Activated CD8-positive, alpha-beta memory T cell treated with anti-CD3 and anti-CD28 coated beads, Interleukin-2, amount 10 ng/mL, durations not matched to agents 7 days and 5 days (primary cell): ENCODE measurements around the gene PAGE4. TPM values are rescaled to one million over a fixed set of nuclear protein-coding genes. Genes with fewer than 3 reads are reported as not detected.

Source experiments
- ATAC-seq: fragments of 150-1000 bp; cut with Tn5 transposase; one replicate; pipeline ENCODE4 v1.10.0; 2021; ENCODE audit warnings: moderate library complexity
- CTCF ChIA-PET: fragments of 350-600 bp; sonication (Branson Sonifier 250); formaldehyde crosslinking; loops from one replicate; lab custom pipeline; 2021; ENCODE audit warnings: antibody characterized with exemption; lab: Charles Lee
- DNase-seq: peaks from one replicate; pipeline ENCODE4 v3.0.0-alpha.2; 2020
- H3K27ac Mint-ChIP-seq: one replicate; pipeline ENCODE4 v1.8.0; 2021; ENCODE audit warnings: mild to moderate bottlenecking, mixed read lengths
- H3K27me3 Mint-ChIP-seq: one replicate; pipeline ENCODE4 v1.8.0; 2021; ENCODE audit warnings: mixed read lengths
- H3K36me3 Mint-ChIP-seq: one replicate; pipeline ENCODE4 v1.8.0; 2021; ENCODE audit warnings: mild to moderate bottlenecking, mixed read lengths
- H3K4me1 Mint-ChIP-seq: one replicate; pipeline ENCODE4 v1.8.0; 2021; ENCODE audit warnings: mixed read lengths
- H3K4me3 Mint-ChIP-seq: one replicate; pipeline ENCODE4 v1.8.0; 2021; ENCODE audit warnings: mild to moderate bottlenecking, moderate library complexity, mixed read lengths
- H3K9me3 Mint-ChIP-seq: one replicate; pipeline ENCODE4 v1.8.0; 2022; ENCODE audit warnings: low read depth, mixed read lengths
- total RNA-seq, 2 experiments: library from RNA; stranded (reverse); gene quantifications; one replicate each; pipeline ENCODE4 v1.2.3, GENCODE V29; 2021

Gene PAGE4
- total RNA-seq, result not detected

DNA sequence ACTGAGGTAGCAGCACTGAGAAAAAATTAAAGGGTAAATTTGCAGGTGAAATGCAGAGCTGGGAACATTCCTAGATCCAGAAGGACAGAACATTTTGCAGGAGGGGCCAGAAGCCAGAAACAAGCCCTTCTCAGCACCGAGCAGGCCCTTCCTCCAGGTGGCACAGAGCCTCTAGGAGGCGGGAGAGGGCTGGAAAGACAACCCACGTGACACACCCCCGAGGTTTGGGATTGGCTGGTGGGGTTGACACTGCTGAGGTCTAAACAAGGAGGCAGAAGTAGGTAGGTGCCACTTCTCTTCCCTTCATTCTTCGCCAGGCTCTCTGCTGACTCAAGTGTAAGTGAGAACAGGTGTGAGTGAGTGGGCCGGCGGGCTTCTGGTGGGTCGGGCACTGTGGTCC is at the start of gene PAGE4:
Gene PAGE4 (plus strand): TSS at position 288 of the 400 bp plus-strand sequence. CDS start 1,126 bp downstream, outside the sequence.
- ATAC-seq, result no peak

DNA sequence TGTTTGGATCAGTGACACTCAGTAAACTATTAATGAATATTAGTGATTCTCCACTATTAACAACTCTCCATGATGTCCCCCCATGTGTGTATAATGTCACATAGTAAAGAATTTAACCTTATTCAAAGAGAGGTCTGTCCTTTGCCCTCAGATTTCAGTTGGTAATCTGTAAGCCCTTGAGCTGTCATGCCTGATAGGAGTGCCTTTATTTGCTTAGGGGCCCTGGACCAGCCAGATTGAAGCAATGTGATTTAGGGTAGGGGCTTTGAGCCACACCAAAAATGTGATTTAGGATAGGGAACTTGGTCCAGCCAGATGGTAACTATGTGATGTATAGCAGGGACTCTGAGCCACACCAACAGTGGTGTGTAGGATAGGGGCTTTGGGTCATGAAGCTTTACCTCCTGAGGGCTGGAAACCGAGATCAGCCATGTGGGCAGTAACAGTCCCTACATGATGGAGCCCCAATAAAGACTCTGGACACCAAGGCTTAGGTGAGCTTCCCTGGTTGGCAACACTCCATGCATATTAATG is 44.3 kb upstream of the PAGE4 start:
- Mint-ChIP-seq H3K36me3 (no peaks in the 10 kb centered on the region), H3K4me3 (no peak overlapping the region), H3K9me3 (no peaks in the 10 kb centered on the region), H3K27ac (no peak overlapping the region), H3K27me3 (no peaks in the 10 kb centered on the region), H3K4me1 (no peaks in the 10 kb centered on the region)
- CTCF ChIA-PET, result no interaction called here
- ATAC-seq (no peak), DNase-seq (no peak)

More for the DNA sequence above, at the start of gene PAGE4:
- no peaks in the 10 kb centered on the region for H3K36me3 Mint-ChIP-seq
- no peak within 1 kb of the TSS for H3K4me3 Mint-ChIP-seq
- CTCF ChIA-PET, result no interaction called here
- H3K27ac Mint-ChIP-seq, result no peak within 1 kb of the TSS
- H3K27me3 Mint-ChIP-seq, result no peaks in the 10 kb centered on the region
- DNase-seq, result no peak
- no peaks in the 10 kb centered on the region for H3K9me3 Mint-ChIP-seq
- no peaks in the 10 kb centered on the region for H3K4me1 Mint-ChIP-seq

- H3K27ac Mint-ChIP-seq, result no peak overlapping the region
- CTCF ChIA-PET, result no interaction called here
- H3K4me1 Mint-ChIP-seq, result no peaks in the 10 kb centered on the region
- no peaks in the 10 kb centered on the region for H3K9me3 Mint-ChIP-seq
- H3K27me3 Mint-ChIP-seq, result no peaks in the 10 kb centered on the region
- no peak overlapping the region for H3K4me3 Mint-ChIP-seq
- H3K36me3 Mint-ChIP-seq, result no peaks in the 10 kb centered on the region
- no peak for ATAC-seq
- DNase-seq, result no peak
Measured at GRCh38 chrX:49792376-49792775, 36.7 kb upstream of the PAGE4 start.

DNA sequence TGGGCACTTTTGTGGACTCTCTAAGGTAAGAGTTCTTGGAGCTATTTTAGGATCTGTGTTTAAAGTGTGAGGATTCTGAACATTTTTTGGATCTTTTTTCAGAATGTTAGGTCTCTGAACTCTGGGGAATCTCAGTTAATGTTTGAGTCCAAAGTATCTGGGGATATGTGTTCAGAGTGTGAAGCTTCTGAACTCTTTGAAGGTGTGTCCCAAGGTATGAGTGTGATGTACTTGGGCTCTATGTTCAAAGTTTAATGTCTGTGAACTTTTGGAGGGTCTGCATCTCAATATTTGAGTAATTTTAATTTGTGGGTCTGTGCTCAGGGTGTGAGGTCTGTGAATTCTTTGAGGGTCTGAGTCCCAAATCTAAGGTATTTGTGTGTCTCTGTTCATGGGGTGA is 35.4 kb upstream of the PAGE4 start:
- Mint-ChIP-seq H3K9me3 (no peaks in the 10 kb centered on the region), H3K36me3 (no peaks in the 10 kb centered on the region), H3K4me3 (no peak overlapping the region), H3K27me3 (no peaks in the 10 kb centered on the region), H3K4me1 (no peaks in the 10 kb centered on the region), H3K27ac (no peak overlapping the region)
- DNase-seq (no peak), ATAC-seq (no peak)
- CTCF ChIA-PET, result no interaction called here

DNA sequence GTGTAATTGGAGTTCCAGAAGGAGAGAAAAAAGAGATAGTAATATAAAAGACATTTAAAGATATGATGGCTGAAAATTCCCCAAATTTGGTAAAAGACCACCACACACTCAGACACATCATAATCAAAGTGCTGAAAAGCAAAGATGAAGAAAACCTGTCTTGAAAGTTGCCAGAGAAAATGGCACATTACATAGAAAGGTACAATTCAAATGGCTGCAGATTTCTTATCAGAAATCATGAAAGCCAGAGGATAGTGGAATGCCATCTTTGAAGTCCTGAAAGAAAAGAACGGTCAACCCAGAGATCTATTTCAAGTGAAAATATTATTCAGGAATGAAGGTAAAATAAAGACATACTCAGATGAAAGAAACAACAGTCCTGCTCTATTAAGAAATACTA is 29.3 kb upstream of the PAGE4 start:
- DNase-seq (no peak), ATAC-seq (no peak)
- H3K4me1 Mint-ChIP-seq, result no peaks in the 10 kb centered on the region
- H3K4me3 Mint-ChIP-seq, result no peak overlapping the region
- no peaks in the 10 kb centered on the region for H3K9me3 Mint-ChIP-seq
- H3K36me3 Mint-ChIP-seq, result no peaks in the 10 kb centered on the region
- H3K27ac Mint-ChIP-seq, result no peak overlapping the region
- CTCF ChIA-PET, result no interaction called here
- H3K27me3 Mint-ChIP-seq, result peaks cover 2% of the 10 kb centered on the region

- H3K4me1 Mint-ChIP-seq, result no peaks in the 10 kb centered on the region
- no peak overlapping the region for H3K27ac Mint-ChIP-seq
- no peak for DNase-seq
- H3K27me3 Mint-ChIP-seq, result peaks cover 3% of the 10 kb centered on the region
- no peak overlapping the region for H3K4me3 Mint-ChIP-seq
- no peak for ATAC-seq
- H3K36me3 Mint-ChIP-seq, result no peaks in the 10 kb centered on the region
- CTCF ChIA-PET, result no interaction called here
- no peaks in the 10 kb centered on the region for H3K9me3 Mint-ChIP-seq
Measured at GRCh38 chrX:49809891-49810632, 19.0 kb upstream of the PAGE4 start.

GRCh38 chrX:49812177-49812576 is 16.9 kb upstream of the PAGE4 start:
- CTCF ChIA-PET, result no interaction called here
- Mint-ChIP-seq H3K36me3 (no peaks in the 10 kb centered on the region), H3K9me3 (no peaks in the 10 kb centered on the region), H3K27ac (no peak overlapping the region), H3K27me3 (no peaks in the 10 kb centered on the region), H3K4me3 (no peak overlapping the region), H3K4me1 (no peaks in the 10 kb centered on the region)
- DNase-seq (no peak), ATAC-seq (no peak)

DNA sequence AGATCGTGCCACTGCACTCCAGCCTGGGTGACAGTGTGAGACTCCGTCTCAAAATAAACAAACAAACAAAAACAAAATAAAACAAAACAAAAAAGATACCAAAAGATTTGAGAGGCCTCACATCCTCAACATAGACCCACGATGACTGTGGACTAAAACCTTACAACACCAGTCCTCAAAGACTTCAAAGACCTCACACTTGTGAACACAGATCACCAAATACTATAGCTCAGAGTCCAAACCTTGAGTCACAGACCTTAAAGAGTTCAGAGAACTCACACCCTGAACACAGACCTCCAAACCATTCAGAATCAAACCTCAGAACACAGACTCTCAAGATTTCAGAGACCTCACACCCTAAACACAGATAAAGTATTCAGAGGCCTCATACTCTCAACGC is 12.7 kb upstream of the PAGE4 start:
- CTCF ChIA-PET, result no interaction called here
- no peak overlapping the region for H3K4me3 Mint-ChIP-seq
- H3K27me3 Mint-ChIP-seq, result peaks cover 2% of the 10 kb centered on the region
- no peak for DNase-seq
- H3K27ac Mint-ChIP-seq, result no peak overlapping the region
- H3K36me3 Mint-ChIP-seq, result no peaks in the 10 kb centered on the region
- no peak for ATAC-seq
- H3K4me1 Mint-ChIP-seq, result no peaks in the 10 kb centered on the region
- H3K9me3 Mint-ChIP-seq, result no peaks in the 10 kb centered on the region

DNA sequence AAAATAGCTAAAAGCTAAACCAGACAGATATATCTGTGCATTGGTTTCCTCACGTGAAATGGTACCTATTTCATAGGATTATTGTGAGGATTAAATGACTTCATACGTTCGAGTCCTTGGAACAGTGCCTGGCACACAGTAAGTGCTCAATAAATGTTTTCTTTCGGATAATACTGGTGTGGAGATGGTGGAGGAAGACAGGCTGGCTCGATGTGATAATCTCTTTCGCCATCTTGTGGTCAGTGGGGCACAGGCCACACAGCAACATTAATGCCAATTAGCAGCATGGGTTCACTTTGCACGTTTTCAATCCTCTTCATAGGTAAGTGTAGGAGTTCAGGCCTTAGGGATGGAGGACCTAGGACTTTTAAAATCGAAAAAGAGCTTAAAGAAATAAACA is 9.3 kb downstream of the PAGE4 start:
- CTCF ChIA-PET, result interaction anchor here (0.6 to 1.4 kb wide), 3 partner anchors 40 to 77 kb away, joined by 3 to 4 read pairs (median 4); partner anchors contain the start of gene USP27X
- no peak for ATAC-seq
- DNase-seq, result no peak
- Mint-ChIP-seq H3K27ac (no peak overlapping the region), H3K9me3 (no peaks in the 10 kb centered on the region), H3K36me3 (no peaks in the 10 kb centered on the region), H3K27me3 (peaks cover 2% of the 10 kb centered on the region), H3K4me1 (no peaks in the 10 kb centered on the region), H3K4me3 (no peak overlapping the region)

- Mint-ChIP-seq H3K4me3 (no peak overlapping the region), H3K27ac (no peak overlapping the region), H3K9me3 (no peaks in the 10 kb centered on the region), H3K36me3 (no peaks in the 10 kb centered on the region), H3K4me1 (no peaks in the 10 kb centered on the region), H3K27me3 (peaks cover under 1% of the 10 kb centered on the region)
- DNase-seq (peak; percentile 44), ATAC-seq (no peak)
- CTCF ChIA-PET, result interaction anchor here (1.6 kb wide), 1 partner anchor 9 kb away, joined by 3 read pairs; no protein-coding TSS in a partner anchor
Measured at GRCh38 chrX:49840679-49841078, 11.6 kb downstream of the PAGE4 start.

DNA sequence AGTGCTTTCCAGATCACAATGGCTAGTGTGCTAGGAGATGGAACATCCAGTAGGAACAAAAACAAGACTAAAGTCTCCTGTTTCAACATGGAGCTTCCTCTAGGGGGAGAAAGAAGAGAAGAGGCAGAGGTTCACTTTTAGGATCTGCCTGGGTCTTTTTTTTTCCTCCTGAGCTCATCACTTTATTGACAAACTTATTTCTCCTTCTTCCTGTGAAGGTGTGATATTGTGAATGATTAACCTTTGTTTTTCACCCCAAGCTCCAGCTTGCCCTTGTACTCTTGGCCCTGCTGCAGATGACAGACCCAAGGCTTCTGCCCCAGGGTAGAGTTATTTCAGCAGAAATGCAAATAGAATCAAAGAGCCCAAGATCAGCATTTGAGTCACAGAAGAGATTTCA is 13.5 kb downstream of the PAGE4 start:
- Mint-ChIP-seq H3K4me3 (no peak overlapping the region), H3K36me3 (no peaks in the 10 kb centered on the region), H3K27me3 (no peaks in the 10 kb centered on the region), H3K9me3 (no peaks in the 10 kb centered on the region), H3K27ac (no peak overlapping the region), H3K4me1 (no peaks in the 10 kb centered on the region)
- no peak for DNase-seq
- ATAC-seq, result no peak
- CTCF ChIA-PET, result no interaction called here

GRCh38 chrX:49844611-49845010 is 15.5 kb downstream of the PAGE4 start:
- Mint-ChIP-seq H3K9me3 (no peaks in the 10 kb centered on the region), H3K4me1 (no peaks in the 10 kb centered on the region), H3K27ac (no peak overlapping the region), H3K27me3 (no peaks in the 10 kb centered on the region), H3K4me3 (no peak overlapping the region), H3K36me3 (no peaks in the 10 kb centered on the region)
- CTCF ChIA-PET, result no interaction called here
- DNase-seq (no peak), ATAC-seq (no peak)

DNA sequence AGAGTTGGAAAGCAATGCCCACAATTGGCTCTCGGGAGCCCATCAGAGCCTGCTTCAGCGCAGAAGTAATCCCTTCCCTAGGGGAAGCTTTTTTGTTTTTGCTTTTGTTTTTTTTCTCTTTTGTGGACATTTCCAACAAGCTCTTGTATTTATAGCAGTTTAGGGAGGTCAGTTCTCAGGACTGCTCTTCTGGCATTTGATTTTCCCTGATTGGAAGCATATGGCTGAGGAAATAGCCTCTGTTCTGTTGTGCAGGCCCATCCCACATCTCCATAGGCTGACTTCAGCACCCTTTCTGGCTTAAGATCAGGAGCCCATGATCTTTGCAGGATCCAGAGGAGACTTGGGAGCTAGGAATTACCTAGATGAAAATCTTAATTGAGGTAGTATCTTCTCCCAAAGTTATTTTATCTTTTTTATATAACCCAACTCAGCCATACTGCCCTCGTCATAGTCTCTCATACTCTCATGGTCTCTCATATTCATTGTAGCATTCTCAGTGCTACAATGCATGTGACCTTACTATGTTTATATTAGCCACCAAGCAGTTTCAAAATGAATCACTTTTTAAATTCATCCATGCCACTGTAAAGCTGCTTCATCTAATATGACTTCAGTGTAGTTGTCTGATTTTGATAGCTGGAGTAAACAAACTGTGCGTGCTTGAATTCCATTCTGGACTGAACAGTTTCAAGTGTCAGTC is 16.7 kb downstream of the PAGE4 start:
- H3K9me3 Mint-ChIP-seq, result no peaks in the 10 kb centered on the region
- no peaks in the 10 kb centered on the region for H3K36me3 Mint-ChIP-seq
- H3K4me3 Mint-ChIP-seq, result no peak overlapping the region
- H3K4me1 Mint-ChIP-seq, result no peaks in the 10 kb centered on the region
- DNase-seq, result no peak
- no peak overlapping the region for H3K27ac Mint-ChIP-seq
- H3K27me3 Mint-ChIP-seq, result no peaks in the 10 kb centered on the region
- ATAC-seq, result no peak
- CTCF ChIA-PET, result no interaction called here

- no peaks in the 10 kb centered on the region for H3K27me3 Mint-ChIP-seq
- H3K4me1 Mint-ChIP-seq, result no peaks in the 10 kb centered on the region
- CTCF ChIA-PET, result no interaction called here
- ATAC-seq (no peak), DNase-seq (no peak)
- no peaks in the 10 kb centered on the region for H3K9me3 Mint-ChIP-seq
- H3K27ac Mint-ChIP-seq, result no peak overlapping the region
- H3K4me3 Mint-ChIP-seq, result no peak overlapping the region
- no peaks in the 10 kb centered on the region for H3K36me3 Mint-ChIP-seq
Measured at GRCh38 chrX:49846522-49846921, 17.4 kb downstream of the PAGE4 start.
